Smooth muscle cell (in vitro differentiated cells): Measurements from ENCODE around the gene CYYR1. TPM values are rescaled to one million over a fixed set of nuclear protein-coding genes. Genes with fewer than 3 reads are reported as not detected.

Experiments used
- DNase-seq: peaks from one replicate; lab custom pipeline; 2025; ENCODE audit not compliant: unreplicated experiment; lab: John Stamatoyannopoulos, UW
- H2AFZ ChIP-seq: fragments of 200-600 bp; sonication (generic); 2 replicates; pipeline ENCODE4 v1.6.0; 2016; ENCODE audit warnings: antibody characterized with exemption, low read depth, mild to moderate bottlenecking
- H3F3A ChIP-seq: fragments of 200-600 bp; sonication (generic); 2 replicates; pipeline ENCODE4 v1.6.0; 2017; ENCODE audit warnings: antibody characterized with exemption, low read depth
- H3K27ac ChIP-seq: fragments of 200-600 bp; sonication (generic); 2 replicates; pipeline ENCODE4 v1.5.1; 2016; ENCODE audit warnings: low read depth, mild to moderate bottlenecking
- H3K27me3 ChIP-seq: fragments of 200-600 bp; sonication (generic); 2 replicates; pipeline ENCODE4 v1.6.1; 2016; ENCODE audit warnings: low read depth, mild to moderate bottlenecking
- H3K36me3 ChIP-seq: fragments of 200-600 bp; sonication (generic); 2 replicates; pipeline ENCODE4 v1.5.1; 2016; ENCODE audit warnings: low read depth
- H3K4me1 ChIP-seq: fragments of 200-600 bp; sonication (generic); 2 replicates; pipeline ENCODE4 v1.5.1; 2016; ENCODE audit warnings: low read depth
- H3K4me2 ChIP-seq: fragments of 200-600 bp; sonication (generic); 2 replicates; pipeline ENCODE4 v1.6.0; 2016; ENCODE audit warnings: mild to moderate bottlenecking
- H3K4me3 ChIP-seq: fragments of 200-600 bp; sonication (generic); 2 replicates; pipeline ENCODE4 v1.5.1; 2016; ENCODE audit warnings: mild to moderate bottlenecking
- H3K79me2 ChIP-seq: fragments of 200-600 bp; sonication (generic); 2 replicates; pipeline ENCODE4 v1.6.0; 2016; ENCODE audit warnings: low read depth, mild to moderate bottlenecking
- H3K9ac ChIP-seq: fragments of 200-600 bp; sonication (generic); 2 replicates; pipeline ENCODE4 v1.6.0; 2016; ENCODE audit warnings: low read depth
- H3K9me3 ChIP-seq: fragments of 200-600 bp; sonication (generic); replicated peaks from 2 replicates; pipeline ENCODE4 v1.5.1; 2016; ENCODE audit warnings: low read depth
- H4K20me1 ChIP-seq: fragments of 200-600 bp; sonication (generic); 2 replicates; pipeline ENCODE4 v1.6.0; 2016; ENCODE audit warnings: low read depth
- WGBS: methylation state at CpG from one replicate; pipeline ENCODE4 v1.1.7; 2016; ENCODE audit warnings: low lambda C conversion rate; 5-methylcytosine and 5-hydroxymethylcytosine counted together
- polyA plus RNA-seq: library from polyadenylated mRNA; unstranded; fragments of >200 nt; fragmentation: Nextera tagmentation; extraction: Ambion mirVana; gene quantifications from 2 replicates; pipeline ENCODE4 v1.2.1, GENCODE V29; 2016
- total RNA-seq: library from RNA; depleted of rRNA; stranded (reverse); fragments of >200 nt; gene quantifications from 2 replicates; pipeline ENCODE4 v1.2.3, GENCODE V29; 2014
- TF ChIP-seq, protein P1 (sequence below): fragments of 200-600 bp; sonication (generic); IDR thresholded peaks from 2 replicates; pipeline ENCODE4 v1.5.1; 2017; ENCODE audit warnings: borderline replicate concordance, mild to moderate bottlenecking, antibody characterized with exemption; ENCODE audit not compliant: insufficient read depth, poor library complexity, severe bottlenecking

CYYR1 gene
- total and polyA plus RNA-seq, 2 experiments from 2014 or later: 4.0 TPM

DNA sequence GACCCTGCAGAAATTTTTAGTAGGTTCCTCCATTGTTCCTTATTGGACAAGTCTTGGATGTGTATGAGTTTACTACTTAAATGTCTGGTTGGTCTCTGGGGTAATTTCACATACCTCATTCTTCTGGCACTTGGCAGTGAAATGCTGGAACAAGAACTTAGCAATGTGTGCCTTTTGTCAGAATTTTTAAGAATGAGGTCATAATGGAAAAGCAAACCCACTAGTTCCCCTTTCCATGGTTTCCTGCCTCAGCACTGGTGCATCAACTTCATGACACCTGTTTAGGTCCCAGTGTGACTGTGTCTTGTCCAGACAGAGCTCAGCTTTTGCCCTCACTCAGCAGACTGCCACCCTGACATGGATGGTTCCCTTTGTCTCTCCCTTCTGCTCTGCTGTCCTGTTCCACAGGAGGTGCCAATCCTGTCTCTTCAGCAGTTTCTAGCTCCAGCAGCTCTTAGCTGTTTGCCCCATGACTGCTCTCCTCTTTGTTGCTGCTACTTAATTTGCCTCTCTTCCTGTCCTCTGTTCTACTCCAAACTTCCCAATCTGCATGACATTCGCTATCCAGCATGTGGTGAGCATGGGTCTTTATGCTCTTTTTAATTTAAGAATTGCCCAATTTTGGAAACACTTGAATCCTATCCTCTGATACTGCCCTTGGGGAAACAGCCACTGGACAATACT lies 135.6 kb downstream of the CYYR1 start:
- Histone ChIP-seq H2AFZ (no peak overlapping the region), H3K27me3 (no peaks in the 10 kb centered on the region), H4K20me1 (no peaks in the 10 kb centered on the region), H3K27ac (no peak overlapping the region), H3K4me2 (no peak overlapping the region), H3K4me1 (no peaks in the 10 kb centered on the region), H3K36me3 (no peaks in the 10 kb centered on the region), H3K4me3 (no peak overlapping the region), H3K9me3 (no peaks in the 10 kb centered on the region), H3K79me2 (no peaks in the 10 kb centered on the region), H3K9ac (no peak overlapping the region), H3F3A (no peaks in the 10 kb centered on the region)
- no peak for DNase-seq
- WGBS: 86% methylated on average over 1 of the region's 1 CpG
- TF ChIP-seq, protein P1, sequence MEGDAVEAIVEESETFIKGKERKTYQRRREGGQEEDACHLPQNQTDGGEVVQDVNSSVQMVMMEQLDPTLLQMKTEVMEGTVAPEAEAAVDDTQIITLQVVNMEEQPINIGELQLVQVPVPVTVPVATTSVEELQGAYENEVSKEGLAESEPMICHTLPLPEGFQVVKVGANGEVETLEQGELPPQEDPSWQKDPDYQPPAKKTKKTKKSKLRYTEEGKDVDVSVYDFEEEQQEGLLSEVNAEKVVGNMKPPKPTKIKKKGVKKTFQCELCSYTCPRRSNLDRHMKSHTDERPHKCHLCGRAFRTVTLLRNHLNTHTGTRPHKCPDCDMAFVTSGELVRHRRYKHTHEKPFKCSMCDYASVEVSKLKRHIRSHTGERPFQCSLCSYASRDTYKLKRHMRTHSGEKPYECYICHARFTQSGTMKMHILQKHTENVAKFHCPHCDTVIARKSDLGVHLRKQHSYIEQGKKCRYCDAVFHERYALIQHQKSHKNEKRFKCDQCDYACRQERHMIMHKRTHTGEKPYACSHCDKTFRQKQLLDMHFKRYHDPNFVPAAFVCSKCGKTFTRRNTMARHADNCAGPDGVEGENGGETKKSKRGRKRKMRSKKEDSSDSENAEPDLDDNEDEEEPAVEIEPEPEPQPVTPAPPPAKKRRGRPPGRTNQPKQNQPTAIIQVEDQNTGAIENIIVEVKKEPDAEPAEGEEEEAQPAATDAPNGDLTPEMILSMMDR: no peak

DNA sequence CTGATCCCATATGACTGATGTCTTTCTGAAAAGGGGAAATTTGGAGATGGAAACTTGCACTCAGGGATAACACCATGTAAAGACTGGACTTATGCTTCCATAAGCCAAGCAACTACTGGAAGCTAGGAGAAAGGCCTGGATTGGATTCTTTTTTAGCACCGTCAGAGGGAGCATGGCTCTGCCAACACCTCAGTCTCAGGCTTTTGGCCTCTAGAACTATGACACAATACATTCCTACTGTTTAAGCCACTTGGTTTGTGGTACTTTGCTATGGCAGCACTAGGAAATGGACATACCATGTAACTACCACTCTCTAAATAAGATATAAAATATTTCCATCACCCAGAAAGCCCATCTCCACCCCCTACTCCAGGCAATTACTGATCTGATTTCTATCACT lies 139.7 kb downstream of the CYYR1 start:
- Histone ChIP-seq H3K36me3 (no peaks in the 10 kb centered on the region), H3K4me3 (no peak overlapping the region), H4K20me1 (no peaks in the 10 kb centered on the region), H3F3A (no peaks in the 10 kb centered on the region), H3K27me3 (no peaks in the 10 kb centered on the region), H2AFZ (no peak overlapping the region), H3K9me3 (no peaks in the 10 kb centered on the region), H3K79me2 (no peaks in the 10 kb centered on the region), H3K27ac (no peak overlapping the region), H3K4me2 (no peak overlapping the region), H3K9ac (no peak overlapping the region), H3K4me1 (no peaks in the 10 kb centered on the region)
- WGBS: 63% methylated on average over 1 of the region's 1 CpG
- DNase-seq: no peak
- TF ChIP-seq, protein P1: no peak

DNA sequence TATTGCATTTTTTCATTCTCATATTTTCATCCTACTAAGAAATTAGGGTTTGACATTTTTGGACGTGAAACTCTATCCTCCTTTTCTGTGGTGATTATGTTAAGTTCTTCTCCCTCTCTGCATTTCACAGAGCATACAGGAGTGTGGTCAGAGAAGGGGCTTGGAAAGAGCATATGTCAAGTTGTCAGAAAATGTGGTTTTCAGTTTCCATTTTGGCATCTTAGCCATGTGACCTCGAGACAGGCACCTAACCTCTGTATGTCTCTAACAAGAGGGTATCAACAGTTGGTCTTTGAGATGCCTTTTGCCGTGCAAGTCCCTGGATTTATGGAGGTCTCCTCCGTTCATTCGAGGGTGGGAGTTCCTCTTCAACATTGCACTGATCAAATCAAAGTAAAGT lies 140.7 kb downstream of the CYYR1 start:
- Histone ChIP-seq H3K27ac (no peak overlapping the region), H3K9ac (no peak overlapping the region)
- WGBS: 92% methylated on average over 5 of the region's 5 CpGs

More for the DNA sequence above, 140.7 kb downstream of the CYYR1 start:
- no peak for DNase-seq
- Histone ChIP-seq H3K4me3 (no peak overlapping the region), H4K20me1 (no peaks in the 10 kb centered on the region), H3K79me2 (no peaks in the 10 kb centered on the region), H2AFZ (no peak overlapping the region), H3K9me3 (no peaks in the 10 kb centered on the region), H3K4me2 (no peak overlapping the region), H3K4me1 (no peaks in the 10 kb centered on the region), H3K36me3 (no peaks in the 10 kb centered on the region), H3F3A (no peaks in the 10 kb centered on the region), H3K27me3 (no peaks in the 10 kb centered on the region)
- TF ChIP-seq, protein P1: no peak
